Endothelial cell of umbilical vein (primary cell): Measurements from ENCODE around the gene GNA12. TPM values are rescaled to one million over a fixed set of nuclear protein-coding genes. Genes with fewer than 3 reads are reported as not detected.

Experiments
- BruUV-seq: library from RNA; stranded (reverse); fragments of 400-500 nt; replicated peaks from 2 replicates; lab custom pipeline; 2021; lab: Mats Ljungman, UMichigan
- CTCF ChIA-PET: fragments of 300-600, 350-600 bp; sonication (Branson Sonifier 250); formaldehyde crosslinking; loops from one replicate; lab custom pipeline; 2021; ENCODE audit warnings: antibody characterized with exemption, inconsistent platforms; lab: Charles Lee
- POLR2A ChIA-PET: fragments of 300-600, 350-600 bp; sonication (Branson Sonifier 250); formaldehyde crosslinking; loops from one replicate; lab custom pipeline; 2021; ENCODE audit warnings: antibody characterized with exemption, inconsistent platforms; lab: Charles Lee
- DNase-seq: peaks from one replicate; pipeline ENCODE4 v3.0.0-alpha.2; 2011; ENCODE audit warnings: low read depth, low spot score
- FAIRE-seq: peaks from 2 replicates; lab custom pipeline; 2011; peaks lifted over from hg19 to GRCh38; lab: Jason Lieb, UNC
- H2AFZ ChIP-seq: 2 replicates; pipeline ENCODE4 v1.6.0; 2012; ENCODE audit warnings: low read depth, low read length, control low read depth, inconsistent platforms
- H3K27ac ChIP-seq: 2 replicates; pipeline ENCODE4 v1.5.1; 2011; ENCODE audit warnings: low read depth, mild to moderate bottlenecking, control low read depth, low read length, moderate library complexity; ENCODE audit not compliant: insufficient read depth
- H3K27me3 ChIP-seq, 2 experiments: 2 replicates each; pipeline versions ENCODE4 v1.6.0 to v1.6.1; 2011; ENCODE audit warnings: low read length in 2 of 2, mixed read lengths in 1 of 2; ENCODE audit not compliant: control insufficient read depth in 2 of 2, insufficient read depth in 2 of 2
- H3K36me3 ChIP-seq, 2 experiments: 2 replicates in 1 of 2; 3 replicates in 1 of 2; pipeline ENCODE4 v1.5.1; 2011; ENCODE audit warnings: low read length in 2 of 2, mild to moderate bottlenecking in 1 of 2, moderate library complexity in 1 of 2; ENCODE audit not compliant: control insufficient read depth in 2 of 2, insufficient read depth in 2 of 2; ENCODE audit errors: extremely low read depth in 1 of 2
- H3K4me1 ChIP-seq: 3 replicates; pipeline ENCODE4 v1.5.1; 2011; ENCODE audit warnings: mild to moderate bottlenecking, low read length; ENCODE audit not compliant: control insufficient read depth, insufficient read depth; ENCODE audit errors: extremely low read depth
- H3K4me2 ChIP-seq: 2 replicates; pipeline ENCODE4 v1.6.1; 2011; ENCODE audit warnings: low read length, control low read depth, mixed read lengths; ENCODE audit not compliant: insufficient read depth
- H3K4me3 ChIP-seq, 3 experiments: fragments of 200-600 bp in 1 of 3; sonication (generic), shearing (Covaris generic) in 1 of 3; replicated peaks in 1 of 3; 2 replicates each; pipeline ENCODE4 v1.5.1; 2011 to 2016; ENCODE audit warnings: control low read depth in 3 of 3, low read length in 3 of 3, mild to moderate bottlenecking in 2 of 3, inconsistent platforms in 1 of 3, low read depth in 1 of 3, moderate library complexity in 1 of 3; ENCODE audit not compliant: insufficient read depth in 1 of 3
- H3K79me2 ChIP-seq: 2 replicates; pipeline ENCODE4 v1.6.0; 2012; ENCODE audit warnings: low read length, inconsistent platforms; ENCODE audit not compliant: control insufficient read depth, insufficient read depth
- H3K9ac ChIP-seq: replicated peaks from 2 replicates; pipeline ENCODE3; 2011; ENCODE audit warnings: low read length, control low read depth; ENCODE audit not compliant: insufficient read depth; ENCODE audit errors: extremely low read depth
- H3K9me1 ChIP-seq: replicated peaks from 3 replicates; pipeline ENCODE4 v1.6.0; 2011; ENCODE audit warnings: mild to moderate bottlenecking, low read length; ENCODE audit not compliant: control insufficient read depth, insufficient read depth; ENCODE audit errors: extremely low read depth
- H3K9me3 ChIP-seq: replicated peaks from 2 replicates; pipeline ENCODE4 v1.5.1; 2012; ENCODE audit warnings: low read length, inconsistent platforms; ENCODE audit not compliant: control insufficient read depth, insufficient read depth
- H4K20me1 ChIP-seq: replicated peaks from 2 replicates; pipeline ENCODE3; 2011; ENCODE audit warnings: mild to moderate bottlenecking, low read length; ENCODE audit not compliant: control insufficient read depth, insufficient read depth; ENCODE audit errors: extremely low read depth
- EZH2 ChIP-seq: IDR thresholded peaks from 2 replicates; pipeline ENCODE4 v1.6.1; 2012; ENCODE audit warnings: borderline replicate concordance, low read depth, mild to moderate bottlenecking, moderate library complexity, low read length, inconsistent platforms; ENCODE audit not compliant: severe bottlenecking
- FOS ChIP-seq: IDR thresholded peaks from 2 replicates; pipeline ENCODE4 v1.6.1; 2011; ENCODE audit warnings: mild to moderate bottlenecking, low read length, moderate library complexity, borderline replicate concordance; ENCODE audit not compliant: insufficient read depth
- GATA2 ChIP-seq: IDR thresholded peaks from 2 replicates; pipeline ENCODE4 v1.7.0; 2011; ENCODE audit warnings: low read depth, mild to moderate bottlenecking, moderate library complexity, mixed read lengths, low read length; ENCODE audit not compliant: insufficient read length, insufficient read depth
- JUN ChIP-seq: IDR thresholded peaks from 2 replicates; pipeline ENCODE4 v1.6.1; 2011; ENCODE audit warnings: borderline replicate concordance, low read depth; ENCODE audit not compliant: insufficient read length, insufficient read depth
- MAX ChIP-seq: IDR thresholded peaks from 2 replicates; pipeline ENCODE4 v1.6.1; 2011; ENCODE audit not compliant: insufficient read depth, insufficient read length
- MYC ChIP-seq: IDR thresholded peaks from one replicate; pipeline ENCODE4 v1.6.1; 2011; ENCODE audit warnings: mild to moderate bottlenecking, low read depth, low read length
- POLR2A ChIP-seq: IDR thresholded peaks from 2 replicates; pipeline ENCODE4 v1.6.1; 2012; ENCODE audit warnings: low read depth, mild to moderate bottlenecking, control low read depth, low read length
- POLR2AphosphoS5 ChIP-seq: IDR thresholded peaks from 2 replicates; pipeline ENCODE4 v1.6.1; 2012; ENCODE audit warnings: low read depth, mild to moderate bottlenecking, control low read depth, low read length, moderate library complexity; ENCODE audit not compliant: insufficient read depth
- dilution Hi-C: fragments of 300-500 bp; cut with MboI; formaldehyde crosslinking; loops from one replicate; pipeline ENCODE4 v1.15.0; 2019; ENCODE audit warnings: low sequenced_read_pairs; ENCODE audit not compliant: extremely low pct_ligation_motif_present
- intact Hi-C: fragments of 100-400 bp; cut with micrococcal nuclease; formaldehyde crosslinking; loops from one replicate; pipeline ENCODE4 v1.10.0; 2022
- polyA plus RNA-seq, 4 experiments: library from polyadenylated mRNA; depleted of rRNA in 3 of 4; stranded (reverse) in 3 of 4; unstranded in 1 of 4; fragments of >200 nt; gene quantifications; 2 replicates each; pipeline versions ENCODE4 v1.2.1 to v1.2.3, GENCODE V29; 2011 to 2012; ENCODE audit warnings: missing spikeins in 1 of 4
- total RNA-seq: library from RNA; stranded (reverse); gene quantifications from 2 replicates; pipeline ENCODE4 v1.2.3, GENCODE V29; 2021
- TF ChIP-seq, protein P1 (sequence below), 2 donors: IDR thresholded peaks; 1 replicate in 1 of 2; 2 replicates in 1 of 2; pipeline ENCODE4 v1.5.1; 2011; ENCODE audit warnings: low read length in 2 of 2, mild to moderate bottlenecking in 2 of 2, moderate library complexity in 2 of 2, control low read depth in 1 of 2, inconsistent platforms in 1 of 2, low read depth in 1 of 2; ENCODE audit not compliant: insufficient read depth in 1 of 2; ENCODE audit errors: extremely low read depth in 1 of 2

The GNA12 gene
- total and polyA plus RNA-seq, 2 donors (not counting 3 experiments of a cell fraction or from before 2014, with no cell fraction given): 63.0 to 75.1 TPM

GRCh38 chr7:2878306-2878705 lies 34.2 kb upstream of the GNA12 start:
- Histone ChIP-seq H3K27me3 (no peaks in the 10 kb centered on the region), H4K20me1 (no peaks in the 10 kb centered on the region), H3K9me1 (no peaks in the 10 kb centered on the region), H3K79me2 (no peaks in the 10 kb centered on the region), H3K4me1 (peaks cover 3% of the 10 kb centered on the region), H3K9me3 (no peaks in the 10 kb centered on the region), H3K9ac (no peak overlapping the region), H3K36me3 (no peaks in the 10 kb centered on the region), H2AFZ (no peak overlapping the region), H3K4me2 (no peak overlapping the region), H3K4me3 (no peak overlapping the region), H3K27ac (no peak overlapping the region)
- FAIRE-seq (no peak), DNase-seq (no peak)
- ChIA-PET POLR2A (no interaction called here), CTCF (interaction anchor here (1.7 kb wide), 1 partner anchor 13 kb away, joined by 14 read pairs; no protein-coding TSS in a partner anchor)
- dilution Hi-C loops: no loop called here
- TF ChIP-seq JUN (no peak), MAX (no peak), FOS (no peak), GATA2 (no peak), MYC (no peak), POLR2A (no peak), EZH2 (no peak), POLR2AphosphoS5 (no peak)
- TF ChIP-seq, protein P1, sequence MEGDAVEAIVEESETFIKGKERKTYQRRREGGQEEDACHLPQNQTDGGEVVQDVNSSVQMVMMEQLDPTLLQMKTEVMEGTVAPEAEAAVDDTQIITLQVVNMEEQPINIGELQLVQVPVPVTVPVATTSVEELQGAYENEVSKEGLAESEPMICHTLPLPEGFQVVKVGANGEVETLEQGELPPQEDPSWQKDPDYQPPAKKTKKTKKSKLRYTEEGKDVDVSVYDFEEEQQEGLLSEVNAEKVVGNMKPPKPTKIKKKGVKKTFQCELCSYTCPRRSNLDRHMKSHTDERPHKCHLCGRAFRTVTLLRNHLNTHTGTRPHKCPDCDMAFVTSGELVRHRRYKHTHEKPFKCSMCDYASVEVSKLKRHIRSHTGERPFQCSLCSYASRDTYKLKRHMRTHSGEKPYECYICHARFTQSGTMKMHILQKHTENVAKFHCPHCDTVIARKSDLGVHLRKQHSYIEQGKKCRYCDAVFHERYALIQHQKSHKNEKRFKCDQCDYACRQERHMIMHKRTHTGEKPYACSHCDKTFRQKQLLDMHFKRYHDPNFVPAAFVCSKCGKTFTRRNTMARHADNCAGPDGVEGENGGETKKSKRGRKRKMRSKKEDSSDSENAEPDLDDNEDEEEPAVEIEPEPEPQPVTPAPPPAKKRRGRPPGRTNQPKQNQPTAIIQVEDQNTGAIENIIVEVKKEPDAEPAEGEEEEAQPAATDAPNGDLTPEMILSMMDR (IDR thresholded peaks at IDR 0.05; ENCODE audit: extremely low read depth in 1 of 2, insufficient read depth in 1 of 2, low read depth in 1 of 2, low read length in 2 of 2): no peak
- intact Hi-C loops: no loop called here
- BruUV-seq: no TSS peak
